Stimulated activated CD4-positive, alpha-beta T cell treated with anti-CD3 and anti-CD28 coated beads, Interleukin-15, amount 100 ng/mL, for 48 hours (primary cell): ENCODE measurements around the gene ZNF394.

Experiments
- DNase-seq, 2 donors: peaks; one replicate each; pipeline ENCODE4 v3.0.0-alpha.2; 2020; ENCODE audit warnings: low read depth in 2 of 2

ZNF394 gene

DNA sequence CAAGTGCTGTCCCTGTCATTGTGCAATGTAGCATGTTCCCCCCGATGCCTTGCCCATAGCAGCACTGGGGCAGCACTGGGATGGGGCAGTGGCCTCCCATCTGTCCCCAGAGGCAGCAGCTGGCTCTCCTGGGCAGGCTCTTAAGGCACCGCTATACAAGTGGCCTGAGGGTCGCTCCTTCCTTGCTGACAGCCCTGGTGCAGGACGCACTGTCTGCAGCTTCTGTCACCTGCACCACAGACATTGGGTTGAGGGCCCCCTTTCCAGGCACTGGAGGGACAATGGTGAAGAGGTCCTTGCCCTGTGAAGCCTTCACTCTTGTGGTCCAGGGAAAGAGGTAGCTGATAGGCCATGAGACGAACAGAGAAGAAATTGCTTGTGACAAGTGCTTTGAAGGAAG, 50.8 kb downstream of the ZNF394 start:
- no peak for DNase-seq

DNA sequence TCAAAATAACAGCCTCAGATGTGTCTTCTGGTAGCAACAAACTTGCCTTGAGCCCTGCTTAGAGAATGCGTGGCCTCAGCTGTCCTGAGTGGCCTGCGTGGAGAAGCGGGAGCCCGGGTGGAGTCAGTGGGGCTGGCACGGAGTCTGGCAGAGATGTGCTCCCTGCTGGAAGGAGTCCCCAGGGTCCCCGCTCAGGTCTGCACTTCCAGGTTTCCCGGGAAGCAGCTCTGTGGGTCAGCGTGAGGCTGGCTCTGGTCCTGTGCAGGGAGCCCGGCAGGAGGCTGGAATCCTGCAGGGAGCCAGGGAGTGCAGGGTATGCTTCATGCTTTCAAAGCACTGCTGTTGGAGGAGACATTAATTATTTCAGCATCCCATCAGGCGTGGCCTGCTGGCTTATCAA, 51.2 kb downstream of the ZNF394 start:
- DNase-seq: no peak

DNA sequence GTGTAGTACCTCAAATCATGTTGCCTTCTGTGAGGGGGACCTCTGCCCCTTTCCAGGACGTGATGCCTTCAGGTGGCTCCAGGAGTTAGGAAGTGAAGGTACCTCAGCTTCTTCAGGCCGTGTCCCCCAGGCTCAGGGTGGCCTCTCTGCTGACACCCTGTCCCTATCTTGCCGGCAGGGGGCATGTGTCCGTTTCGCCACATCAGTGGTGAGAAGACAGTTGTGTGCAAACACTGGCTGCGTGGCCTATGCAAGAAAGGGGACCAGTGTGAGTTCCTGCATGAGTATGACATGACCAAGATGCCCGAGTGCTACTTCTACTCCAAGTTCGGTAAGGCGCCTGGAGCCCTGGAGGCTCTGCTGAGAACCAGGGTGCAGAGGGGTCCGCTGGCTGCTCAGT, 52.1 kb downstream of the ZNF394 start:
- DNase-seq: no peak

DNA sequence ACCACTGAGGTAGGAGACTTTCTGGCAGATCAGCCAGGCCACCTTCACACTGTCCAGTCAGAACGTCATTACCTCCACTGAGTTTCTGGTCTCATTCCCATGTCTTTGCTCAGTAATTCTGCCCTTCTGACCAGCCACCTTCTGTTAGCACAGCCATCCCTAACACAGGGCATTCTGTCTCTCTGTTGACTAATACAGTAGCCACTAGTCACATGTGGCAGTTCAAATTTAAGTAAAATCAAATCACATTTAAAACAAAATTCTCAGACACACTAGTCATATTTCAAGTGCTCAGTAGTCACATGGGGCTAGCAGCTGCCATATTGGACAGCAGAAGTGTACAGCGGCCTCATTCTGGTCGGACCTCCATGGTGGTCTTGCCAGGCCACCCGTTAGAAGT, 54.0 kb downstream of the ZNF394 start:
- DNase-seq: no peak
